ENCODE measurements around the gene CYP8B1. TPM values are rescaled to one million over a fixed set of nuclear protein-coding genes. Genes with fewer than 3 reads are reported as not detected.

Gene CYP8B1
- total and polyA plus RNA-seq, 2 of the 13 experiments (the other 11 are each of a cell fraction or from before 2014, with no cell fraction given) = 0.58 to 2.0 TPM

- TF ChIP-seq, protein P1, sequence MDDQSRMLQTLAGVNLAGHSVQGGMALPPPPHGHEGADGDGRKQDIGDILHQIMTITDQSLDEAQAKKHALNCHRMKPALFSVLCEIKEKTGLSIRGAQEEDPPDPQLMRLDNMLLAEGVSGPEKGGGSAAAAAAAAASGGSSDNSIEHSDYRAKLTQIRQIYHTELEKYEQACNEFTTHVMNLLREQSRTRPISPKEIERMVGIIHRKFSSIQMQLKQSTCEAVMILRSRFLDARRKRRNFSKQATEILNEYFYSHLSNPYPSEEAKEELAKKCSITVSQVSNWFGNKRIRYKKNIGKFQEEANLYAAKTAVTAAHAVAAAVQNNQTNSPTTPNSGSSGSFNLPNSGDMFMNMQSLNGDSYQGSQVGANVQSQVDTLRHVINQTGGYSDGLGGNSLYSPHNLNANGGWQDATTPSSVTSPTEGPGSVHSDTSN (CRISPR knock-in tag; IDR thresholded peaks at IDR 0.05; ENCODE audit: borderline replicate concordance) = no peak
- peak in 1 of 2 experiments; percentile 40; a peak in 1 of 4 replicates for TF ChIP-seq EP300 (IDR thresholded peaks at IDR 0.05; ENCODE audit: low read depth in 2 of 2, low read length in 2 of 2)
- TF ChIP-seq EP300 (CRISPR knock-in tag; IDR thresholded peaks at IDR 0.05; ENCODE audit: borderline replicate concordance) = no peak
- TF ChIP-seq KAT8 (CRISPR knock-in tag; IDR thresholded peaks at IDR 0.05) = no peak
- TF ChIP-seq KAT2B (IDR thresholded peaks at IDR 0.05; ENCODE audit: borderline replicate concordance, low read depth, low read length) = no peak
- peak; percentile 49 for TF ChIP-seq SALL1 (CRISPR knock-in tag; IDR thresholded peaks at IDR 0.05)
- TF ChIP-seq, protein P2, sequence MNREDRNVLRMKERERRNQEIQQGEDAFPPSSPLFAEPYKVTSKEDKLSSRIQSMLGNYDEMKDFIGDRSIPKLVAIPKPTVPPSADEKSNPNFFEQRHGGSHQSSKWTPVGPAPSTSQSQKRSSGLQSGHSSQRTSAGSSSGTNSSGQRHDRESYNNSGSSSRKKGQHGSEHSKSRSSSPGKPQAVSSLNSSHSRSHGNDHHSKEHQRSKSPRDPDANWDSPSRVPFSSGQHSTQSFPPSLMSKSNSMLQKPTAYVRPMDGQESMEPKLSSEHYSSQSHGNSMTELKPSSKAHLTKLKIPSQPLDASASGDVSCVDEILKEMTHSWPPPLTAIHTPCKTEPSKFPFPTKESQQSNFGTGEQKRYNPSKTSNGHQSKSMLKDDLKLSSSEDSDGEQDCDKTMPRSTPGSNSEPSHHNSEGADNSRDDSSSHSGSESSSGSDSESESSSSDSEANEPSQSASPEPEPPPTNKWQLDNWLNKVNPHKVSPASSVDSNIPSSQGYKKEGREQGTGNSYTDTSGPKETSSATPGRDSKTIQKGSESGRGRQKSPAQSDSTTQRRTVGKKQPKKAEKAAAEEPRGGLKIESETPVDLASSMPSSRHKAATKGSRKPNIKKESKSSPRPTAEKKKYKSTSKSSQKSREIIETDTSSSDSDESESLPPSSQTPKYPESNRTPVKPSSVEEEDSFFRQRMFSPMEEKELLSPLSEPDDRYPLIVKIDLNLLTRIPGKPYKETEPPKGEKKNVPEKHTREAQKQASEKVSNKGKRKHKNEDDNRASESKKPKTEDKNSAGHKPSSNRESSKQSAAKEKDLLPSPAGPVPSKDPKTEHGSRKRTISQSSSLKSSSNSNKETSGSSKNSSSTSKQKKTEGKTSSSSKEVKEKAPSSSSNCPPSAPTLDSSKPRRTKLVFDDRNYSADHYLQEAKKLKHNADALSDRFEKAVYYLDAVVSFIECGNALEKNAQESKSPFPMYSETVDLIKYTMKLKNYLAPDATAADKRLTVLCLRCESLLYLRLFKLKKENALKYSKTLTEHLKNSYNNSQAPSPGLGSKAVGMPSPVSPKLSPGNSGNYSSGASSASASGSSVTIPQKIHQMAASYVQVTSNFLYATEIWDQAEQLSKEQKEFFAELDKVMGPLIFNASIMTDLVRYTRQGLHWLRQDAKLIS (CRISPR knock-in tag; IDR thresholded peaks at IDR 0.05) = no peak
- no peak for TF ChIP-seq TGIF2 (CRISPR knock-in tag; IDR thresholded peaks at IDR 0.05)
- TF ChIP-seq ZFYVE20 (CRISPR knock-in tag; IDR thresholded peaks at IDR 0.05; ENCODE audit: borderline replicate concordance, low read depth) = no peak
- no peak for TF ChIP-seq CCDC6 (CRISPR knock-in tag; IDR thresholded peaks at IDR 0.05)
- no peak for TF ChIP-seq ZNF589 (CRISPR knock-in tag; conservative IDR thresholded peaks at IDR 0.05)
- no peak for TF ChIP-seq RORA (CRISPR knock-in tag; IDR thresholded peaks at IDR 0.05)
- TF ChIP-seq ZBTB1 (CRISPR knock-in tag; IDR thresholded peaks at IDR 0.05; ENCODE audit: borderline replicate concordance) = no peak
- TF ChIP-seq, protein P3, sequence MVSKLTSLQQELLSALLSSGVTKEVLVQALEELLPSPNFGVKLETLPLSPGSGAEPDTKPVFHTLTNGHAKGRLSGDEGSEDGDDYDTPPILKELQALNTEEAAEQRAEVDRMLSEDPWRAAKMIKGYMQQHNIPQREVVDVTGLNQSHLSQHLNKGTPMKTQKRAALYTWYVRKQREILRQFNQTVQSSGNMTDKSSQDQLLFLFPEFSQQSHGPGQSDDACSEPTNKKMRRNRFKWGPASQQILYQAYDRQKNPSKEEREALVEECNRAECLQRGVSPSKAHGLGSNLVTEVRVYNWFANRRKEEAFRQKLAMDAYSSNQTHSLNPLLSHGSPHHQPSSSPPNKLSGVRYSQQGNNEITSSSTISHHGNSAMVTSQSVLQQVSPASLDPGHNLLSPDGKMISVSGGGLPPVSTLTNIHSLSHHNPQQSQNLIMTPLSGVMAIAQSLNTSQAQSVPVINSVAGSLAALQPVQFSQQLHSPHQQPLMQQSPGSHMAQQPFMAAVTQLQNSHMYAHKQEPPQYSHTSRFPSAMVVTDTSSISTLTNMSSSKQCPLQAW (CRISPR knock-in tag; IDR thresholded peaks at IDR 0.05) = no peak
- no peak for TF ChIP-seq SAFB2 (CRISPR knock-in tag; IDR thresholded peaks at IDR 0.05; ENCODE audit: borderline replicate concordance, low read depth)
- TF ChIP-seq MTF1 (CRISPR knock-in tag; IDR thresholded peaks at IDR 0.05) = no peak
- no peak for TF ChIP-seq ARNT (IDR thresholded peaks at IDR 0.05)
- TF ChIP-seq ZNF761 (CRISPR knock-in tag; conservative IDR thresholded peaks at IDR 0.05) = no peak
- TF ChIP-seq, protein P4, sequence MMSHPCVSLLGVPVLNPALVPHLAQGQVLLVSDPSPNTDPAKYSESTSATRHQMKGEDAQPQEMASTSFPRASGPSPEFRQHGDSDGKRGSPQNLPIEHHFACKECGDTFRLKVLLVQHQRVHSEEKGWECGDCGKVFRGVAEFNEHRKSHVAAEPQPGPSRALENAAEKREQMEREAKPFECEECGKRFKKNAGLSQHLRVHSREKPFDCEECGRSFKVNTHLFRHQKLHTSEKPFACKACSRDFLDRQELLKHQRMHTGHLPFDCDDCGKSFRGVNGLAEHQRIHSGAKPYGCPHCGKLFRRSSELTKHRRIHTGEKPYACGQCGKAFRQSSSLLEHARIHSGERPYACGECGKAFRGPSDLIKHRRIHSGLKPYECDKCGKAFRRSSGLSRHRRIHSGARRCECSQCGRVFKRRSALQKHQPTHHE (CRISPR knock-in tag; IDR thresholded peaks at IDR 0.05; ENCODE audit: borderline replicate concordance) = no peak
- 0 out of 2 replicates have a peak, but pooled peaks have one; percentile 32 for TF ChIP-seq MXD4 (CRISPR knock-in tag; IDR thresholded peaks at IDR 0.05)
- no peak for TF ChIP-seq ZNF598 (CRISPR knock-in tag; IDR thresholded peaks at IDR 0.05; ENCODE audit: borderline replicate concordance)
- TF ChIP-seq ZNF3 (CRISPR knock-in tag; IDR thresholded peaks at IDR 0.05) = no peak
- no peak for TF ChIP-seq ZZZ3 (CRISPR knock-in tag; IDR thresholded peaks at IDR 0.05; ENCODE audit: borderline replicate concordance)
Observed at GRCh38 chr3:42822828-42823227, 52.9 kb downstream of the CYP8B1 start (continued).

Data from HepG2 (cell line).